Aorta (tissue), 5 donors: ENCODE results near the gene SLC25A18. TPM values are rescaled to one million over a fixed set of nuclear protein-coding genes. Genes with fewer than 3 reads are reported as not detected.
A peak's percentile ranks its signal among the peaks of the same experiment; 100 is the strongest.

Source experiments
- ATAC-seq: fragments of 200-7000 bp; cut with Tn5 transposase; one replicate; pipeline ENCODE4 v1.9.1; 2022; ENCODE audit warnings: moderate library complexity; ENCODE audit not compliant: low FRiP score
- DNase-seq, 2 donors: peaks; one replicate each; pipeline ENCODE4 v3.0.0-alpha.2; 2020
- H3K27ac ChIP-seq, 2 donors: one replicate each; pipeline ENCODE4 v1.5.1; 2013; ENCODE audit warnings: low read length in 2 of 2, mild to moderate bottlenecking in 2 of 2, moderate library complexity in 2 of 2, control low read depth in 1 of 2, inconsistent platforms in 1 of 2, low read depth in 1 of 2
- H3K27me3 ChIP-seq, 2 donors: one replicate each; pipeline ENCODE4 v1.6.1; 2013; ENCODE audit warnings: control low read depth in 1 of 2, low read length in 1 of 2, mild to moderate bottlenecking in 1 of 2, moderate library complexity in 1 of 2; ENCODE audit not compliant: insufficient read depth in 2 of 2, control insufficient read depth in 1 of 2
- H3K36me3 ChIP-seq, 2 donors: one replicate each; pipeline ENCODE4 v1.6.1; 2013; ENCODE audit warnings: control low read depth in 1 of 2, low read length in 1 of 2, mild to moderate bottlenecking in 1 of 2; ENCODE audit not compliant: insufficient read depth in 2 of 2, control insufficient read depth in 1 of 2
- H3K4me1 ChIP-seq, 2 donors: one replicate each; pipeline ENCODE4 v1.6.1; 2013; ENCODE audit warnings: low read length in 2 of 2, control low read depth in 1 of 2, mild to moderate bottlenecking in 1 of 2, moderate library complexity in 1 of 2; ENCODE audit not compliant: insufficient read depth in 2 of 2, control insufficient read depth in 1 of 2
- H3K4me3 ChIP-seq, 2 donors: one replicate each; pipeline ENCODE4 v1.5.1; 2013; ENCODE audit warnings: low read length in 2 of 2, control low read depth in 1 of 2, mild to moderate bottlenecking in 1 of 2
- H3K9me3 ChIP-seq: one replicate; pipeline ENCODE4 v1.6.1; 2013; ENCODE audit warnings: mild to moderate bottlenecking, low read length; ENCODE audit not compliant: control insufficient read depth
- WGBS, 2 donors: extraction: QIAGEN DNeasy Blood & Tissue Kit; methylation state at CpG; one replicate each; pipeline ENCODE4 v1.1.7; 2013; 5-methylcytosine and 5-hydroxymethylcytosine counted together
- intact Hi-C, 2 donors: fragments of 100-400 bp; cut with DNase I; formaldehyde crosslinking; loops; one replicate each; pipeline versions ENCODE4 v1.14.2 to v1.15.0; 2022
- polyA plus RNA-seq, 2 donors: library from polyadenylated mRNA; stranded (reverse); fragments of 200-250 nt; gene quantifications; one replicate each; pipeline ENCODE4 v1.2.3, GENCODE V29; 2013
- total RNA-seq, 2 donors: library from RNA; stranded (reverse); fragmentation: NEBNext Ultra II Directional; extraction: Animal tissue kit (Norgen Biotek cat#: 25700); gene quantifications; one replicate each; pipeline ENCODE4 v1.2.1, GENCODE V29; 2021
- donor health status: healthy with polysubstance abuse.
- donor health status: Bipolar disorder and iron deficiency.
- donor health status: DM: no; HTN: no; CAD: no.
- donor health status: DM: no; HTN: no; CAD: no.
- donor health status: DM: yes; HTN: yes; CAD: no.

SLC25A18 gene
- total and polyA plus RNA-seq, 4 donors, result 0.18 to 0.52 (median 0.33) TPM; not detected in 1

- DNase-seq (no peak), ATAC-seq (no peak)
- Histone ChIP-seq H3K27ac (no peak overlapping the region), H3K9me3 (no peaks in the 10 kb centered on the region), H3K36me3 (no peaks in the 10 kb centered on the region), H3K27me3 (no peaks in the 10 kb centered on the region), H3K4me3 (no peak overlapping the region), H3K4me1 (no peaks in the 10 kb centered on the region)
- intact Hi-C loops, result no loop called here
- WGBS, 2 donors, result 34 to 42% methylated on average over 11 of the region's 11 CpGs
Observed at GRCh38 chr22:17578136-17578754, 14.9 kb downstream of the SLC25A18 start.

- ATAC-seq (peak; percentile 30), DNase-seq (no peak)
- Histone ChIP-seq H3K27me3 (no peaks in the 10 kb centered on the region), H3K27ac (no peak overlapping the region), H3K36me3 (no peaks in the 10 kb centered on the region), H3K4me3 (no peak overlapping the region), H3K9me3 (no peaks in the 10 kb centered on the region), H3K4me1 (no peaks in the 10 kb centered on the region)
- intact Hi-C loops, result no loop called here
- 94 to 97% methylated on average over 14 of the region's 14 CpGs for WGBS, 2 donors
Observed at GRCh38 chr22:17579535-17579981, 16.3 kb downstream of the SLC25A18 start.

- Histone ChIP-seq H3K36me3 (no peaks in the 10 kb centered on the region), H3K4me3 (no peak overlapping the region), H3K4me1 (no peaks in the 10 kb centered on the region), H3K9me3 (no peaks in the 10 kb centered on the region), H3K27me3 (no peaks in the 10 kb centered on the region), H3K27ac (no peak overlapping the region)
- intact Hi-C loops, result no loop called here
- peak; percentile 23 for ATAC-seq
- WGBS, 2 donors, result 64 to 72% methylated on average over 15 of the region's 15 CpGs
- DNase-seq, result no peak
Observed at GRCh38 chr22:17580441-17581031, 17.2 kb downstream of the SLC25A18 start.

- no peaks in the 10 kb centered on the region for H3K36me3 ChIP-seq
- H3K27me3 ChIP-seq, result no peaks in the 10 kb centered on the region
- H3K4me1 ChIP-seq, result no peaks in the 10 kb centered on the region
- DNase-seq (no peak), ATAC-seq (no peak)
- H3K9me3 ChIP-seq, result no peaks in the 10 kb centered on the region
- 50 to 67% methylated on average over 21 of the region's 21 CpGs for WGBS, 2 donors
- H3K27ac ChIP-seq, result no peak overlapping the region
- intact Hi-C loops, result no loop called here
- no peak overlapping the region for H3K4me3 ChIP-seq
Observed at GRCh38 chr22:17581056-17581455, 17.8 kb downstream of the SLC25A18 start.

- no peaks in the 10 kb centered on the region for H3K9me3 ChIP-seq
- ATAC-seq (no peak), DNase-seq (peak in 1 of 2 donors; percentile 56)
- H3K4me3 ChIP-seq, result no peak overlapping the region
- no peak overlapping the region for H3K27ac ChIP-seq
- intact Hi-C loops, result no loop called here
- WGBS, 2 donors, result 74 to 80% methylated on average over 17 of the region's 17 CpGs
- H3K36me3 ChIP-seq, result no peaks in the 10 kb centered on the region
- H3K4me1 ChIP-seq, result no peaks in the 10 kb centered on the region
- H3K27me3 ChIP-seq, result no peaks in the 10 kb centered on the region
Observed at GRCh38 chr22:17581631-17582030, 18.3 kb downstream of the SLC25A18 start.

GRCh38 chr22:17583151-17583550 is 19.9 kb downstream of the SLC25A18 start:
- H3K4me1 ChIP-seq, result no peaks in the 10 kb centered on the region
- no peak overlapping the region for H3K4me3 ChIP-seq
- no peak overlapping the region for H3K27ac ChIP-seq
- no peaks in the 10 kb centered on the region for H3K36me3 ChIP-seq
- peak in 1 of 2 donors; percentile 28 for DNase-seq
- ATAC-seq, result no peak
- WGBS, 2 donors, result 93 to 94% methylated on average over 10 of the region's 10 CpGs
- H3K27me3 ChIP-seq, result no peaks in the 10 kb centered on the region
- no peaks in the 10 kb centered on the region for H3K9me3 ChIP-seq
- intact Hi-C loops, result no loop called here

GRCh38 chr22:17586831-17587440 is 23.6 kb downstream of the SLC25A18 start:
- WGBS, 2 donors, result 82 to 86% methylated on average over 14 of the region's 14 CpGs
- no peak overlapping the region for H3K4me3 ChIP-seq
- DNase-seq (peak in 1 of 2 donors; percentile 74), ATAC-seq (peak; percentile 22)
- no peak overlapping the region for H3K27ac ChIP-seq
- no peaks in the 10 kb centered on the region for H3K4me1 ChIP-seq
- H3K9me3 ChIP-seq, result no peaks in the 10 kb centered on the region
- no peaks in the 10 kb centered on the region for H3K27me3 ChIP-seq
- intact Hi-C loops, result no loop called here
- peaks cover 0 to 4% of the 10 kb centered on the region in 2 donors for H3K36me3 ChIP-seq

- no peak overlapping the region for H3K4me3 ChIP-seq
- DNase-seq (peak in 1 of 2 donors; percentile 61), ATAC-seq (no peak)
- intact Hi-C loops, result no loop called here
- H3K4me1 ChIP-seq, result no peaks in the 10 kb centered on the region
- no peak overlapping the region for H3K27ac ChIP-seq
- peaks cover 0 to 8% of the 10 kb centered on the region in 2 donors for H3K36me3 ChIP-seq
- H3K27me3 ChIP-seq, result no peaks in the 10 kb centered on the region
- WGBS, 2 donors, result 81 to 83% methylated on average over 14 of the region's 14 CpGs
- H3K9me3 ChIP-seq, result no peaks in the 10 kb centered on the region
Observed at GRCh38 chr22:17587629-17588028, 24.3 kb downstream of the SLC25A18 start.

- no peak overlapping the region for H3K4me3 ChIP-seq
- intact Hi-C loops, result no loop called here
- H3K9me3 ChIP-seq, result no peaks in the 10 kb centered on the region
- DNase-seq, result peak in 1 of 2 donors; percentile 55
- no peaks in the 10 kb centered on the region for H3K27me3 ChIP-seq
- no peaks in the 10 kb centered on the region for H3K4me1 ChIP-seq
- ATAC-seq, result no peak
- 92 to 94% methylated on average over 11 of the region's 11 CpGs for WGBS, 2 donors
- H3K36me3 ChIP-seq, result peaks cover 2 to 9% of the 10 kb centered on the region in 2 donors
- H3K27ac ChIP-seq, result no peak overlapping the region
Observed at GRCh38 chr22:17588606-17589005, 25.3 kb downstream of the SLC25A18 start.
